GM23338 (cell line): ENCODE data around the gene NEK10. TPM values are rescaled to one million over a fixed set of nuclear protein-coding genes. Genes with fewer than 3 reads are reported as not detected.
"Not testable (repeated sequence)": the region's sequence is repeated elsewhere in the genome, so short reads cannot be mapped to it uniquely, and the experiment has no call there.

Experiments
- ATAC-seq: fragments of 200-7000 bp; cut with Tn5 transposase; 3 replicates; pipeline ENCODE4 v1.9.1; 2020
- DNase-seq: peaks from one replicate; pipeline ENCODE4 v3.0.0-alpha.2; 2015; ENCODE audit warnings: low spot score
- H2AFZ ChIP-seq: fragments of 200-600 bp; sonication (generic); 2 replicates; pipeline ENCODE4 v1.8.0; 2016; ENCODE audit warnings: antibody characterized with exemption, mild to moderate bottlenecking, moderate library complexity
- H3F3A ChIP-seq: fragments of 200-600 bp; sonication (generic); replicated peaks from 2 replicates; pipeline ENCODE4 v1.8.0; 2017; ENCODE audit warnings: antibody characterized with exemption, mixed run types, low read depth
- H3K27ac ChIP-seq: fragments of 200-600 bp; sonication (generic); 2 replicates; pipeline ENCODE4 v1.6.1; 2016; ENCODE audit warnings: low read depth
- H3K27me3 ChIP-seq: fragments of 200-600 bp; sonication (generic); 2 replicates; pipeline ENCODE4 v1.8.0; 2016; ENCODE audit warnings: mild to moderate bottlenecking, mixed run types, moderate library complexity; ENCODE audit not compliant: insufficient read depth
- H3K36me3 ChIP-seq: fragments of 200-600 bp; sonication (generic); 2 replicates; pipeline ENCODE4 v1.8.0; 2016; ENCODE audit warnings: mild to moderate bottlenecking; ENCODE audit not compliant: insufficient read depth
- H3K4me1 ChIP-seq: fragments of 200-600 bp; sonication (generic); 2 replicates; pipeline ENCODE4 v1.8.0; 2016; ENCODE audit warnings: mild to moderate bottlenecking, moderate library complexity; ENCODE audit not compliant: insufficient read depth
- H3K4me2 ChIP-seq: fragments of 200-600 bp; sonication (generic); 2 replicates; pipeline ENCODE4 v1.7.1; 2017; ENCODE audit warnings: mixed run types
- H3K4me3 ChIP-seq: fragments of 200-600 bp; sonication (generic); 2 replicates; pipeline ENCODE4 v1.6.1; 2016; ENCODE audit warnings: mixed run types
- H3K79me2 ChIP-seq: fragments of 200-600 bp; sonication (generic); replicated peaks from 2 replicates; pipeline ENCODE4 v1.8.0; 2017; ENCODE audit warnings: mild to moderate bottlenecking; ENCODE audit not compliant: insufficient read depth
- H3K9me2 ChIP-seq: fragments of 200-600 bp; sonication (generic); 2 replicates; pipeline ENCODE4 v1.8.0; 2017; ENCODE audit not compliant: insufficient read depth
- H4K20me1 ChIP-seq: fragments of 200-600 bp; sonication (generic); replicated peaks from 2 replicates; pipeline ENCODE4 v1.8.0; 2017; ENCODE audit warnings: mild to moderate bottlenecking; ENCODE audit not compliant: insufficient read depth
- H3K27ac Mint-ChIP-seq: 2 replicates; pipeline ENCODE4 v1.8.0; 2020; ENCODE audit warnings: inconsistent platforms, mild to moderate bottlenecking, moderate library complexity, mixed read lengths
- H3K27me3 Mint-ChIP-seq: 3 replicates; pipeline ENCODE4 v1.8.0; 2022; ENCODE audit warnings: low read depth, mild to moderate bottlenecking, moderate library complexity, mixed read lengths, inconsistent platforms; ENCODE audit not compliant: insufficient read depth, poor library complexity
- H3K36me3 Mint-ChIP-seq: 3 replicates; pipeline ENCODE4 v1.8.0; 2021; ENCODE audit warnings: low read depth, mild to moderate bottlenecking, inconsistent platforms, moderate library complexity, mixed read lengths
- H3K4me1 Mint-ChIP-seq: 3 replicates; pipeline ENCODE4 v1.8.0; 2020; ENCODE audit warnings: mild to moderate bottlenecking, inconsistent platforms, mixed read lengths
- H3K4me3 Mint-ChIP-seq: 3 replicates; pipeline ENCODE4 v1.8.0; 2021; ENCODE audit warnings: moderate library complexity, mild to moderate bottlenecking, inconsistent platforms, mixed read lengths
- H3K9me3 Mint-ChIP-seq: 3 replicates; pipeline ENCODE4 v1.8.0; 2020; ENCODE audit warnings: moderate library complexity, mild to moderate bottlenecking, inconsistent platforms, mixed read lengths
- CREB1 ChIP-seq: fragments of 250-450 bp; sonication (Bioruptor Pico); IDR thresholded peaks from 2 replicates; pipeline ENCODE4 v1.5.0; 2020; ENCODE audit warnings: low read depth, mild to moderate bottlenecking, moderate library complexity
- JUNB ChIP-seq: IDR thresholded peaks from one replicate; pipeline ENCODE4 v1.6.1; 2016; ENCODE audit warnings: antibody characterized with exemption; ENCODE audit not compliant: unreplicated experiment
- NANOG ChIP-seq: IDR thresholded peaks from 2 replicates; pipeline ENCODE4 v1.6.1; 2016; ENCODE audit warnings: antibody characterized with exemption, borderline replicate concordance
- POLR2AphosphoS5 ChIP-seq: IDR thresholded peaks from 2 replicates; pipeline ENCODE4 v1.6.1; 2016; ENCODE audit warnings: antibody characterized with exemption, low read depth
- polyA plus RNA-seq: library from polyadenylated mRNA; unstranded; fragments of >200 nt; fragmentation: Nextera tagmentation; extraction: Ambion mirVana; gene quantifications from 2 replicates; pipeline ENCODE4 v1.2.1, GENCODE V29; 2016
- total RNA-seq: library from RNA; depleted of rRNA; stranded (reverse); fragments of >200 nt; shearing (Covaris generic); gene quantifications from 2 replicates; pipeline ENCODE4 v1.2.3, GENCODE V29; 2014
- TF ChIP-seq, protein P1 (sequence below): IDR thresholded peaks from one replicate; pipeline ENCODE4 v1.6.1; 2018; ENCODE audit warnings: antibody characterized with exemption; ENCODE audit not compliant: unreplicated experiment
- TF ChIP-seq, protein P2 (sequence below), 2 experiments: fragments of 200-600 bp in 1 of 2; sonication (generic) in 1 of 2; conservative IDR thresholded peaks; 2 replicates each; pipeline versions ENCODE4 v1.5.1 to v1.6.1; 2016 to 2017; ENCODE audit warnings: antibody characterized with exemption in 2 of 2, low read depth in 2 of 2, mild to moderate bottlenecking in 2 of 2, moderate library complexity in 1 of 2
- TF ChIP-seq, protein P3 (sequence below): fragments of 250-450 bp; sonication (Bioruptor Pico); IDR thresholded peaks from 2 replicates; pipeline ENCODE4 v1.5.0; 2020; ENCODE audit warnings: mild to moderate bottlenecking, moderate library complexity

The NEK10 gene
- total and polyA plus RNA-seq, 2 experiments from 2014 or later: 0.55 to 2.0 TPM

DNA sequence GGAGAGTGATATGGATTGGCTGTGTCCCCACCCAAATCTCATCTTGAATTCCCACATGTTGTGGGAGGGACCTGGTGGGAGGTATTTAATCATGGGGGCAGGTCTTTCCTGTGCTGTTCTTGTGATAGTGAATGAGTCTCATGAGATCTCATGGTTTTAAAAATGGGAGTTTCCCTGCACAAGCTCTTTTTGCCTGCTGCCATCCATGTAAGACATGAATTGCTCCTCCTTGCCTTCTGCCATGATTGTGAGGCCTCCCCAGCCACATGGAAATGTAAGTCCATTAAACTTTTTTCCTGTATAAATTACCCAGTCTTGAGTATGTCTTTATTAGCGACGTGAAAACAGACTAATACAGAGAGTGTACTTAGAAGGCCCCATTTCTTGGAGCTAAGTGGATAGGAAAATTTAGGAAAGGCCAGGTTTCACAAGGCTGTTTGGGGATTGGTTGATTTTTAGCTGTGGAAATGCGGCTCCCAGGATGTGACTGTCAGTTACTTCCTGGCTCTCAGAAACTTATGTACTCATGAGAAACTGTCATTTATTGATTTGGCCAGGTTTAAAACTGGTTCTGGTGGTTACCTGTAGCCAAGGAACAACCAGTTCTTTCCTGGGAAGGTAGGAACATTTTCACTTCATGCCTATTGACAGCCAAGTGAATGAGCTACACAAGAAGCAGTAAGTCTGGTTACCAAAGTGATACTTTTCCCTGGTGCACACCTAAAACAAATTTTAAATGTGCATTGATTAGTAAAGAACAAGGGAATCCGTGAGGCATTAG lies 40.0 kb downstream of the NEK10 start:
- H3K4me1 Mint-ChIP-seq, H3K27ac ChIP-seq, H3K4me3 ChIP-seq, H3K9me2 ChIP-seq, H2AFZ ChIP-seq, H3F3A ChIP-seq, H3K36me3 ChIP-seq, DNase-seq, H3K4me2 ChIP-seq, H3K4me1 ChIP-seq, H3K27ac Mint-ChIP-seq, H3K79me2 ChIP-seq, H3K27me3 Mint-ChIP-seq, ATAC-seq, H4K20me1 ChIP-seq, H3K4me3 Mint-ChIP-seq, H3K27me3 ChIP-seq, H3K36me3 Mint-ChIP-seq: not testable (repeated sequence)
- H3K9me3 Mint-ChIP-seq: peaks cover 11% of the 10 kb centered on the region

DNA sequence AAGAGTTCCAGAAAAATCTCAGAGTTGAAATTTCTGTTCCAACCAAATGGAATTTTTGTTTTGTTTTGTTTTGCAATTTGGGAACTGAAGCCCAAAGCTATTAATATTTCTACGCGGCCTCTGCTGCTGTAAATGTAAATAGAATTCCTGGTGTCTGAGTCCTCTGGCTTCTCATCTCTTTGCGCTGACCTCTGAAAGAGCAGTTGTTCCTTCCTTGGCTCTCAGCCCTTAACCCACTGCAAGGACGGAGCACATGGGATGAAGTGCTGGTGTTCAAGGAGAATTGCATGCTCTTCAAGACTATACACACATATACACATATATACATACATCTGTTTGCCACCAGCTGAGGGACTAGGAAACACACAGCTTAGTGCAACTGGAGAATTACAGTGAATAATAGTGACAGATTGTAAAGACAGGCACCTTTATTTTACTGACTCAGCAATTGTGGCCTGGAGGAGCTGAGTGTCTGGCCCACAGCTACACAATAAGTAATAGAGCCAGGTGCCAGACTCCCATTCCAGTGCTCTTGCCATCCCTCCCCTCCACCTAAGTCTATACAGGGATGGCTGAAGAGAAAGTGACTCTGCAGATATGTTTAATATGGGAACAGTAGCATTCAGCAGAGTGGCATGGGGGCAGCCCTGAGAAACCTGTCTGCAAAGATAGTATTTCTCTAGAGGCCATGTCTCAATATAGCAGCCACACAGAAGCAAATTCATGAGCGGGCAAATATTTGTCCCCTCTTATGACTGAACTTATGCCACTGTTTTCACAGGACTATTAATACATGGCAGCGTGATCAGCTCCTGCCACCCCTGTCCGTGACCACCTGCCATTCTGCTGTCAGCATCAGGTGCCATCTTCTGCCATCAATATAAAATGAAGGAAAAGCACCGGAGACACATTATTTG lies 42.3 kb downstream of the NEK10 start:
- no peaks in the 10 kb centered on the region for H3K79me2 ChIP-seq
- no peak overlapping the region for H3K27ac ChIP-seq
- peaks cover 5% of the 10 kb centered on the region; the same call in 1 of the 2 replicates for H3K9me2 ChIP-seq
- ATAC-seq (no peak), DNase-seq (no peak)
- peaks cover 11% of the 10 kb centered on the region for H3K9me3 Mint-ChIP-seq
- H3K4me3 Mint-ChIP-seq: no peak overlapping the region
- peaks cover 9% of the 10 kb centered on the region; the same call in 2 of the 3 replicates for H3K36me3 Mint-ChIP-seq
- H3K4me1 ChIP-seq: no peaks in the 10 kb centered on the region
- no peaks in the 10 kb centered on the region for H3K36me3 ChIP-seq
- no peak overlapping the region for H3K4me2 ChIP-seq
- H3K4me1 Mint-ChIP-seq: no peaks in the 10 kb centered on the region
- no peak overlapping the region for H3K27ac Mint-ChIP-seq
- H3F3A ChIP-seq: no peaks in the 10 kb centered on the region
- H4K20me1 ChIP-seq: no peaks in the 10 kb centered on the region
- no peak overlapping the region for H2AFZ ChIP-seq
- no peaks in the 10 kb centered on the region for H3K27me3 Mint-ChIP-seq
- no peaks in the 10 kb centered on the region for H3K27me3 ChIP-seq
- H3K4me3 ChIP-seq: no peak overlapping the region
- no peak for TF ChIP-seq POLR2AphosphoS5
- TF ChIP-seq JUNB: no peak
- TF ChIP-seq, protein P1, sequence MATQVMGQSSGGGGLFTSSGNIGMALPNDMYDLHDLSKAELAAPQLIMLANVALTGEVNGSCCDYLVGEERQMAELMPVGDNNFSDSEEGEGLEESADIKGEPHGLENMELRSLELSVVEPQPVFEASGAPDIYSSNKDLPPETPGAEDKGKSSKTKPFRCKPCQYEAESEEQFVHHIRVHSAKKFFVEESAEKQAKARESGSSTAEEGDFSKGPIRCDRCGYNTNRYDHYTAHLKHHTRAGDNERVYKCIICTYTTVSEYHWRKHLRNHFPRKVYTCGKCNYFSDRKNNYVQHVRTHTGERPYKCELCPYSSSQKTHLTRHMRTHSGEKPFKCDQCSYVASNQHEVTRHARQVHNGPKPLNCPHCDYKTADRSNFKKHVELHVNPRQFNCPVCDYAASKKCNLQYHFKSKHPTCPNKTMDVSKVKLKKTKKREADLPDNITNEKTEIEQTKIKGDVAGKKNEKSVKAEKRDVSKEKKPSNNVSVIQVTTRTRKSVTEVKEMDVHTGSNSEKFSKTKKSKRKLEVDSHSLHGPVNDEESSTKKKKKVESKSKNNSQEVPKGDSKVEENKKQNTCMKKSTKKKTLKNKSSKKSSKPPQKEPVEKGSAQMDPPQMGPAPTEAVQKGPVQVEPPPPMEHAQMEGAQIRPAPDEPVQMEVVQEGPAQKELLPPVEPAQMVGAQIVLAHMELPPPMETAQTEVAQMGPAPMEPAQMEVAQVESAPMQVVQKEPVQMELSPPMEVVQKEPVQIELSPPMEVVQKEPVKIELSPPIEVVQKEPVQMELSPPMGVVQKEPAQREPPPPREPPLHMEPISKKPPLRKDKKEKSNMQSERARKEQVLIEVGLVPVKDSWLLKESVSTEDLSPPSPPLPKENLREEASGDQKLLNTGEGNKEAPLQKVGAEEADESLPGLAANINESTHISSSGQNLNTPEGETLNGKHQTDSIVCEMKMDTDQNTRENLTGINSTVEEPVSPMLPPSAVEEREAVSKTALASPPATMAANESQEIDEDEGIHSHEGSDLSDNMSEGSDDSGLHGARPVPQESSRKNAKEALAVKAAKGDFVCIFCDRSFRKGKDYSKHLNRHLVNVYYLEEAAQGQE: no peak
- no peak for TF ChIP-seq CREB1 (CRISPR knock-in tag)
- TF ChIP-seq NANOG: no peak
- TF ChIP-seq, protein P2, sequence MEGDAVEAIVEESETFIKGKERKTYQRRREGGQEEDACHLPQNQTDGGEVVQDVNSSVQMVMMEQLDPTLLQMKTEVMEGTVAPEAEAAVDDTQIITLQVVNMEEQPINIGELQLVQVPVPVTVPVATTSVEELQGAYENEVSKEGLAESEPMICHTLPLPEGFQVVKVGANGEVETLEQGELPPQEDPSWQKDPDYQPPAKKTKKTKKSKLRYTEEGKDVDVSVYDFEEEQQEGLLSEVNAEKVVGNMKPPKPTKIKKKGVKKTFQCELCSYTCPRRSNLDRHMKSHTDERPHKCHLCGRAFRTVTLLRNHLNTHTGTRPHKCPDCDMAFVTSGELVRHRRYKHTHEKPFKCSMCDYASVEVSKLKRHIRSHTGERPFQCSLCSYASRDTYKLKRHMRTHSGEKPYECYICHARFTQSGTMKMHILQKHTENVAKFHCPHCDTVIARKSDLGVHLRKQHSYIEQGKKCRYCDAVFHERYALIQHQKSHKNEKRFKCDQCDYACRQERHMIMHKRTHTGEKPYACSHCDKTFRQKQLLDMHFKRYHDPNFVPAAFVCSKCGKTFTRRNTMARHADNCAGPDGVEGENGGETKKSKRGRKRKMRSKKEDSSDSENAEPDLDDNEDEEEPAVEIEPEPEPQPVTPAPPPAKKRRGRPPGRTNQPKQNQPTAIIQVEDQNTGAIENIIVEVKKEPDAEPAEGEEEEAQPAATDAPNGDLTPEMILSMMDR (conservative IDR thresholded peaks at IDR 0.05; ENCODE audit: low read depth in 2 of 2): no peak
- TF ChIP-seq, protein P3, sequence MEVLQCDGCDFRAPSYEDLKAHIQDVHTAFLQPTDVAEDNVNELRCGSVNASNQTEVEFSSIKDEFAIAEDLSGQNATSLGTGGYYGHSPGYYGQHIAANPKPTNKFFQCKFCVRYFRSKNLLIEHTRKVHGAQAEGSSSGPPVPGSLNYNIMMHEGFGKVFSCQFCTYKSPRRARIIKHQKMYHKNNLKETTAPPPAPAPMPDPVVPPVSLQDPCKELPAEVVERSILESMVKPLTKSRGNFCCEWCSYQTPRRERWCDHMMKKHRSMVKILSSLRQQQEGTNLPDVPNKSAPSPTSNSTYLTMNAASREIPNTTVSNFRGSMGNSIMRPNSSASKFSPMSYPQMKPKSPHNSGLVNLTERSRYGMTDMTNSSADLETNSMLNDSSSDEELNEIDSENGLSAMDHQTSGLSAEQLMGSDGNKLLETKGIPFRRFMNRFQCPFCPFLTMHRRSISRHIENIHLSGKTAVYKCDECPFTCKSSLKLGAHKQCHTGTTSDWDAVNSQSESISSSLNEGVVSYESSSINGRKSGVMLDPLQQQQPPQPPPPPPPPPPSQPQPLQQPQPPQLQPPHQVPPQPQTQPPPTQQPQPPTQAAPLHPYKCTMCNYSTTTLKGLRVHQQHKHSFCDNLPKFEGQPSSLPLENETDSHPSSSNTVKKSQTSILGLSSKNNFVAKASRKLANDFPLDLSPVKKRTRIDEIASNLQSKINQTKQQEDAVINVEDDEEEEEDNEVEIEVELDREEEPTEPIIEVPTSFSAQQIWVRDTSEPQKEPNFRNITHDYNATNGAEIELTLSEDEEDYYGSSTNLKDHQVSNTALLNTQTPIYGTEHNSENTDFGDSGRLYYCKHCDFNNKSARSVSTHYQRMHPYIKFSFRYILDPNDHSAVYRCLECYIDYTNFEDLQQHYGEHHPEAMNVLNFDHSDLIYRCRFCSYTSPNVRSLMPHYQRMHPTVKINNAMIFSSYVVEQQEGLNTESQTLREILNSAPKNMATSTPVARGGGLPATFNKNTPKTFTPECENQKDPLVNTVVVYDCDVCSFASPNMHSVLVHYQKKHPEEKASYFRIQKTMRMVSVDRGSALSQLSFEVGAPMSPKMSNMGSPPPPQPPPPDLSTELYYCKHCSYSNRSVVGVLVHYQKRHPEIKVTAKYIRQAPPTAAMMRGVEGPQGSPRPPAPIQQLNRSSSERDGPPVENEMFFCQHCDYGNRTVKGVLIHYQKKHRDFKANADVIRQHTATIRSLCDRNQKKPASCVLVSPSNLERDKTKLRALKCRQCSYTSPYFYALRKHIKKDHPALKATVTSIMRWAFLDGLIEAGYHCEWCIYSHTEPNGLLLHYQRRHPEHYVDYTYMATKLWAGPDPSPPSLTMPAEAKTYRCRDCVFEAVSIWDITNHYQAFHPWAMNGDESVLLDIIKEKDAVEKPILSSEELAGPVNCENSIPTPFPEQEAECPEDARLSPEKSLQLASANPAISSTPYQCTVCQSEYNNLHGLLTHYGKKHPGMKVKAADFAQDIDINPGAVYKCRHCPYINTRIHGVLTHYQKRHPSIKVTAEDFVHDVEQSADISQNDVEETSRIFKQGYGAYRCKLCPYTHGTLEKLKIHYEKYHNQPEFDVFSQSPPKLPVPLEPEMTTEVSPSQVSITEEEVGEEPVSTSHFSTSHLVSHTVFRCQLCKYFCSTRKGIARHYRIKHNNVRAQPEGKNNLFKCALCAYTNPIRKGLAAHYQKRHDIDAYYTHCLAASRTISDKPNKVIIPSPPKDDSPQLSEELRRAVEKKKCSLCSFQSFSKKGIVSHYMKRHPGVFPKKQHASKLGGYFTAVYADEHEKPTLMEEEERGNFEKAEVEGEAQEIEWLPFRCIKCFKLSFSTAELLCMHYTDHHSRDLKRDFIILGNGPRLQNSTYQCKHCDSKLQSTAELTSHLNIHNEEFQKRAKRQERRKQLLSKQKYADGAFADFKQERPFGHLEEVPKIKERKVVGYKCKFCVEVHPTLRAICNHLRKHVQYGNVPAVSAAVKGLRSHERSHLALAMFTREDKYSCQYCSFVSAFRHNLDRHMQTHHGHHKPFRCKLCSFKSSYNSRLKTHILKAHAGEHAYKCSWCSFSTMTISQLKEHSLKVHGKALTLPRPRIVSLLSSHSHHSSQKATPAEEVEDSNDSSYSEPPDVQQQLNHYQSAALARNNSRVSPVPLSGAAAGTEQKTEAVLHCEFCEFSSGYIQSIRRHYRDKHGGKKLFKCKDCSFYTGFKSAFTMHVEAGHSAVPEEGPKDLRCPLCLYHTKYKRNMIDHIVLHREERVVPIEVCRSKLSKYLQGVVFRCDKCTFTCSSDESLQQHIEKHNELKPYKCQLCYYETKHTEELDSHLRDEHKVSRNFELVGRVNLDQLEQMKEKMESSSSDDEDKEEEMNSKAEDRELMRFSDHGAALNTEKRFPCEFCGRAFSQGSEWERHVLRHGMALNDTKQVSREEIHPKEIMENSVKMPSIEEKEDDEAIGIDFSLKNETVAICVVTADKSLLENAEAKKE (CRISPR knock-in tag): no peak
